ENCODE data around the gene GOLGA2.

Gene GOLGA2

DNA sequence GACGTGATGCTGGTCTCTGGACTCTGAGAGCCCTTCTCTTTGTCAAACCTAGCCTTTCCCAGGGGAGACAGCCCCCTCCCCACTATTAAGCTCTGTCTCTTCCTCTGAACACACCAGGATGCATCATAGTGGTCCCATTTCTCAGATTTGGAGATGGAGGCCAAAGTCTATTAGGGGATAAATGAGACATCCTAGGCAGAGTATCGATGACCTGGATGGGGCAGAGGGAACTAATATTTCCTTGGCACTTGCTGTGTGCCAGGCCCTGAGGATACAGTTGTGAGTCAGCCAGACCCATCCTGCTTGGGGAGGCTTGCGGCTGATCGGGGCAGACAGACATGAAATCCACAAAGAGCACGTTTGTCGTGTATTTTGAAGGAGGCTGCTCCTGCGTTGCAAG is 67.4 kb downstream of the GOLGA2 start:
- no peak for FAIRE-seq
- no peak for DNase-seq (ENCODE audit: insufficient read length, low spot score)
- TF ChIP-seq, protein P1, sequence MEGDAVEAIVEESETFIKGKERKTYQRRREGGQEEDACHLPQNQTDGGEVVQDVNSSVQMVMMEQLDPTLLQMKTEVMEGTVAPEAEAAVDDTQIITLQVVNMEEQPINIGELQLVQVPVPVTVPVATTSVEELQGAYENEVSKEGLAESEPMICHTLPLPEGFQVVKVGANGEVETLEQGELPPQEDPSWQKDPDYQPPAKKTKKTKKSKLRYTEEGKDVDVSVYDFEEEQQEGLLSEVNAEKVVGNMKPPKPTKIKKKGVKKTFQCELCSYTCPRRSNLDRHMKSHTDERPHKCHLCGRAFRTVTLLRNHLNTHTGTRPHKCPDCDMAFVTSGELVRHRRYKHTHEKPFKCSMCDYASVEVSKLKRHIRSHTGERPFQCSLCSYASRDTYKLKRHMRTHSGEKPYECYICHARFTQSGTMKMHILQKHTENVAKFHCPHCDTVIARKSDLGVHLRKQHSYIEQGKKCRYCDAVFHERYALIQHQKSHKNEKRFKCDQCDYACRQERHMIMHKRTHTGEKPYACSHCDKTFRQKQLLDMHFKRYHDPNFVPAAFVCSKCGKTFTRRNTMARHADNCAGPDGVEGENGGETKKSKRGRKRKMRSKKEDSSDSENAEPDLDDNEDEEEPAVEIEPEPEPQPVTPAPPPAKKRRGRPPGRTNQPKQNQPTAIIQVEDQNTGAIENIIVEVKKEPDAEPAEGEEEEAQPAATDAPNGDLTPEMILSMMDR (IDR thresholded peaks at IDR 0.05; ENCODE audit: insufficient read depth, missing control alignments), result no peak

DNA sequence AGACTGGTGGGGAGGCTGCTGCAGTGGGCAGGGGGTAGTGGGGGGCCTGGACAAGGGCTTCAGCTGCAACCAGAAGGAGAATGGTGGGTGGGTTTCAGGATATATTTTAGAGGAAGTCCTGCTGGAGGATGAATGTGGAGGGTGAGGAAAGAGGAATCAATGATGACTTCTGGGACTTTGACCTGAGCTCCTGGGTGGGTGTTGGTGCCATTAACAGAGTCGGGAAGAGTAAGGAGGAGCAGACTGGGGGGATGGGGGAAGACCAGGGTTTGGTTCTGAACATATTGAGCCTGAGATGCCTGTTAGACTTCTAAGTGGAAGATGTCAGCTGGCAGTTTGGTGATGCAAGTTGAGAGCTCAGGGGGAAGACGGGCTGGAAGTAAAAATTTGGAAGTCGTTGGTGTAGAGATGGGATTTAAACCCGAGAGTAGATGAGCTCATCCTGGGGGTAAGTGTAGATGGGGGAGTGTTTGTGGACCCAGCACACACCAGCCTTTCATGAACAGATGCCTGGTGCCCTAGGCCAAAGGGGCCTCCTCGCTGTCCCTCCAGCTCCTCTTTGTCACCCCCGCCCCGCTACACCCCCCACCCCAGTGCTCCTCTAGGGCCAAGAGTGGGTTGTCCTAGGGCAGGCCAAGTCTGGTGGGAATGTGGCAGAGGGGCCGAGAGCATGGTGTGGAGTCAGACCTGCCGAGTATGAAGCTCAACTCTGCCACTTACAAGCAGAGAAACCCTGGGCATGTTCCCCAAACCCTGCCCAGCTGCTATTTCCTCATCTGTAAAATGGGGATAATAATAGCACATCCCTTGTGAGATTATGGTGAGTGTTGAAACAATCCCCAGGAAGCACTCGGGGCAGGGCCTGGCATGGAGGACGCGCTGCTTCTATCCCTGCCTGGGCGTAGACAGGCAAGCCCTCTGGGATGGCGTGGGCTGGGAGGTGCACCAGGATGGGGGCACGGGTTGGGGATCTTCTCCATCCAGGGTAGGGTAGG is 68.6 kb downstream of the GOLGA2 start:
- FAIRE-seq (no peak), DNase-seq (ENCODE audit: insufficient read length, low spot score) (no peak)
- TF ChIP-seq, protein P1 (IDR thresholded peaks at IDR 0.05; ENCODE audit: insufficient read depth, missing control alignments), result no peak

DNA sequence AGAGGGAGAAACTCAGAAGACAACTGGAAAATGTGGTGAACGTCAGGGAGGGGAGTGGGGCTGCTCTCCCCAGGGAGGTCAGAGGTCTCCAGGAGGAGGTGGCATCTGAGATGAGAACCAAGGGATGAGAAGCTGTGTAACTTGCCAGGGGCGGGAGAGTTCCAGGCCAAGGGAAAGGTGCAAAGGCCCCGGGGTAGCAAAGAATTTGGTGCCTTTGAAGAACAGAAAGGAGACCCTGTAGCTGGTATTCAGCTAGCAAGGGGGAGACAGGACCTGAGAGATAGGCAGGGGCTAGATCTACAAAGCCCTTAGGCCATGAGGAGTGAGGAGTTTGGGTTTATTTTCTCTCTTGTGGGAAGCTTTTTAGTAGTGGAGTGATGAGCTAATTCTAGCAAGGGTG is 69.3 kb downstream of the GOLGA2 start:
- TF ChIP-seq, protein P1 (IDR thresholded peaks at IDR 0.05; ENCODE audit: insufficient read depth, missing control alignments), result no peak
- FAIRE-seq (no peak), DNase-seq (ENCODE audit: insufficient read length, low spot score) (no peak)

Data from D721Med (cell line).